Measurements from ENCODE around the gene SUGCT. TPM values are rescaled to one million over a fixed set of nuclear protein-coding genes. Genes with fewer than 3 reads are reported as not detected.

The SUGCT gene
- total RNA-seq, 1 donor: 6.7 TPM

DNA sequence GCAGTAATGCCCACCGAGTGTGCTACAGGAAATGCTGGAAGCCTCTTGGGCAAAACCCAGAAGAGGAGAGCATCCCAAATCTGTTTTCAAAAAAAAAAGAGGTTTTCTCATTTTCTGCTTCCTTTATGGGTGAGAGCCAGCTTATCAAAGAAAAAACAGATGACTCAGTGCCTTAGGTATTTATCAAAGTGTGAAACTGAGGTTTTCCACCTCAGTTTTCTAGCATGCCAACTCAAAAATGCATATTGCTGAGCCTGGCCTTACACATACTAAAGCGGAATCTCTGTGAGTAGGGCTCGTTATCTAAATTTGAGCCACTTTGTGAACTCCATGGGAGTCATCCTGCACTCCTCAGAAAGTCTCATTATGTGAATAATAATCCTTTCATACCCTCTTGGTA is 705.1 kb downstream of the SUGCT start:
- DNase-seq (ENCODE audit: low read depth): peak; percentile 78
- no peak overlapping the region for H3K4me3 ChIP-seq (ENCODE audit: low read depth, low read length)
- TF ChIP-seq CTCF (IDR thresholded peaks at IDR 0.05; ENCODE audit: insufficient read depth, low read length): no peak

DNA sequence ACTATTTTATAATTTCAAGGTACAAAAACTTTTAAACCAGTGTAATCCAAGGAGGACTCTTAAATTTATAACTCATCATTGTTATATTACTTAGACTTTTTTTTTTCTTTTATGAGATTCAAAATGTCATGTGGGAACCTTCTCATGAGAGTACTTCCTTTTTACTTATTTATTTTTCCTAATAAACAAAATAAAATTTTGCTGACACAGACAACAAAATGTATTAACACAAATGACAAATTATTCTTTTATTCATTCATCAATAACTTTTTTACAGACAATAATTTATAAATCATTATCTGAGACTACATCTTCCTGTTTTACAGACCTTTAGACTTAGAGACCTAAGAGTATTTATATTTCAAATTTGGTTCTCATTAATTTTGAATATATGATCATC is 706.2 kb downstream of the SUGCT start:
- DNase-seq (ENCODE audit: low read depth): no peak
- H3K4me3 ChIP-seq (ENCODE audit: low read depth, low read length): no peak overlapping the region
- no peak for TF ChIP-seq CTCF (IDR thresholded peaks at IDR 0.05; ENCODE audit: insufficient read depth, low read length)

DNA sequence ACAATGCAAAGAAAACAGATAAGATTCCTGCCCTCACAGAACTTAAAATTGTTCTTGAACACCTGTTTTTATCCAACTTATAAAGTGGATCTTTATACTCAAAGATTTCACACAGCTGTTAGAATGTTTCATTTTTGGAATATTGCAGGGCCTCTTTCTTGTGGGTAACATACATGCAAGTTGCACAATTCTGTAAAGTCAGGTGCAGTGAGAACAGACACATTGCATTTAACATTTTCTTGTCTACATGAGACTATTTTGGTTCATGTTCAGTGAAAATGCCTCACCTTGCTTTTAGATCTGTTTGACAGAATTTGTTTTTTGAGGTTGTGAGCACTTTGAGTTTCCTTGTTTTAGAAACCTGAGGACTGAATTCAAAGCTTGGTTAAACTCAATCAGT is 707.8 kb downstream of the SUGCT start:
- no peak for TF ChIP-seq CTCF (IDR thresholded peaks at IDR 0.05; ENCODE audit: insufficient read depth, low read length)
- H3K4me3 ChIP-seq (ENCODE audit: low read depth, low read length): no peak overlapping the region
- no peak for DNase-seq (ENCODE audit: low read depth)

DNA sequence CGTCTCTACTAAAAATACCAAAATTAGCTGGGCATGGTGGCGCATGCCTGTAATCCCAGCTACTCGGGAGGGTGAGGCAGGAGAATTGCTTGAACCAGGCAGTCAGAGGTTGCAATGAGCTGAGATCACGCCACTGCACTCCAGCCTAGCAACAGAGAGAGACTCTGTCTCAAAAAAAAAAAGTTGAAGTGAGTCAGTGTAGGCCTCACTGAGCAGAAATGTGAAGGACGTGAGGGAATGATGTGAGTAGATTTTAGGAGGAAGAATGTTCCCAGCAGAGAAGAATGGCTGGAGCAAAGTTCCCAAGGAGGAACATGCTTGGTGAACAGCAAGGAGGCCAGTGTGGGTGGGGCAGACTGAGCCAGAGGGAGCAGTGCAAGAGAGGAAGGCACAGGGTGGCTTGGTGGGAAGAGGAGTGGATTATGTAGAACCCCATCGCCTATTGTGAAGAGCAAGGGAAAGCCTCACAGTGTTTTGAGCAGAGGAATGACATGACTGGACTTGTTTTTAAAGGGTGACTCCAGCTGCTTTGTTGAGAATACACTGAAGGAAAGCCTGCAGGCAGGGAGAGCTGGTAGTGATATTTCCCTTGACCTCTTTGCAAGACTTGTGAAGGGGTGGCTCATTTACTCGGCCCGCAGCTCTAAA is 708.7 kb downstream of the SUGCT start:
- no peak overlapping the region for H3K4me3 ChIP-seq (ENCODE audit: low read depth, low read length)
- no peak for TF ChIP-seq CTCF (IDR thresholded peaks at IDR 0.05; ENCODE audit: insufficient read depth, low read length)
- no peak for DNase-seq (ENCODE audit: low read depth)

DNA sequence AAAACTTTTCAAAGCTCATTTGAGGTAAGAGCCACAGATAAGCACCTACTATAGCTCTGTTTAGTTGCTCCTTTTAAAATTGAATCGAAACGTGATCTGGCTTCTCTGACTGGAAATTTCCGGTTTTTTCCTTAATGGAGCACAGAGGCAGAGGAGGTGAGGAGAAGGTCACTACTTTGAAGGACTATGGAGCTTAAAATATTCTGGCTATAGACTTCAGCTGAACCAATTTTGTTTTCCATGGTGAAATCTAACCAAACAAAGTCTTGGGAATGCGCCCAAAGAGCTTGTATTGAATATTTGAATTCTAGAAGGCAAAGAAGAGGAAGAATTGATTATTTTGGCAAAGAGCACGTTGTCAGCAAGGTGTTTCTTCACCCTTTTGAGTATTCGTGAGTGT is 711.1 kb downstream of the SUGCT start:
- DNase-seq (ENCODE audit: low read depth): no peak
- no peak for TF ChIP-seq CTCF (IDR thresholded peaks at IDR 0.05; ENCODE audit: insufficient read depth, low read length)
- H3K4me3 ChIP-seq (ENCODE audit: low read depth, low read length): no peak overlapping the region

GRCh38 chr7:40847921-40848320 is 713.1 kb downstream of the SUGCT start:
- no peak overlapping the region for H3K4me3 ChIP-seq (ENCODE audit: low read depth, low read length)
- no peak for DNase-seq (ENCODE audit: low read depth)
- TF ChIP-seq CTCF (IDR thresholded peaks at IDR 0.05; ENCODE audit: insufficient read depth, low read length): no peak
